Activated naive CD8-positive, alpha-beta T cell (primary cell): Measurements from ENCODE around the gene DUSP22.

Source experiments
- H3K27ac Mint-ChIP-seq: one replicate; pipeline ENCODE4 v1.8.0; 2021; ENCODE audit warnings: mixed read lengths
- H3K27me3 Mint-ChIP-seq: one replicate; pipeline ENCODE4 v1.8.0; 2021; ENCODE audit warnings: mixed read lengths
- H3K36me3 Mint-ChIP-seq: one replicate; pipeline ENCODE4 v1.8.0; 2021; ENCODE audit warnings: mixed read lengths
- H3K4me1 Mint-ChIP-seq: one replicate; pipeline ENCODE4 v1.8.0; 2021; ENCODE audit warnings: low read depth, mixed read lengths
- H3K4me3 Mint-ChIP-seq: one replicate; pipeline ENCODE4 v1.8.0; 2021; ENCODE audit warnings: mild to moderate bottlenecking, mixed read lengths
- H3K9me3 Mint-ChIP-seq: one replicate; pipeline ENCODE4 v1.8.0; 2021; ENCODE audit warnings: low read depth, mixed read lengths

DUSP22 gene

DNA sequence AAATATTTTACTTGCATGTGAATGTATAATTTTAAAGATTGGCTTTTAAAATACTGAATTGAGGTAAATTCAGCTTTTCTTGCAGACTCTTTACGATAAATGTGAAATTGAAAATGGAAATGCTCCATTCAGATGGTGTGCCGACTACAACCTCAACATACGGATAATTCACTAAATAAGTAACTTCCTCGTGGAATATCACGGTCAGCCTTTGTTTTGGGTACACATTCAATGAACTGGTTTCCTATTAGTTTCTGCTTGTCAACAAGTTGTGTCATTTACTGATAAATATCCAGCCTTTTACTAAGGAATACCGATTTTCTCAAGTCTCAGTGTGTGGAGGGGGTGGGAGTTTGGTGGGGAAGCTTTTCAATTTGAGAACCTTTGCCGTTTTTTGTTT lies 96.9 kb downstream of the DUSP22 start:
- Mint-ChIP-seq H3K27ac (peak overlapping the region; percentile 93), H3K36me3 (peaks cover 6% of the 10 kb centered on the region)

DNA sequence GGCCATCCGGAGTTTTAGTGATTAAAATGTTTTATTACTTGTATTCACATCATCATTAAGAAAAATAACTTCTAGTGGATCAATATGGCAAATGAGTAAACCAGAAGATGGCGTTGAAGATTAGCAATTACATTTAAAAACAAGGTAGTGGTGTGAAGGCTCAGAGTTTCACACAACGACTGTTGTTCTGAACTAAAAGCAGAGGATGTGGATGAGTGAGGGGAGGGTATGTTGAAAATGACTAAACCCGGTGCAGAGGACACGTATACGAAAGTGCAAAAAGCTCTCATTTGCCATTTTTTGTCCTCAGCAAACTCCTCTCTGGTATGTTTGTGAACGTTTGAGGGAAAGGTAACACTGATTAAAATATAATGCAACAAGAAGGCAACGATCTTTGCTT lies 97.3 kb downstream of the DUSP22 start:
- H3K4me1 Mint-ChIP-seq, result peaks cover 26% of the 10 kb centered on the region
- peak overlapping the region; percentile 90 for H3K4me3 Mint-ChIP-seq
- peaks cover 7% of the 10 kb centered on the region for H3K36me3 Mint-ChIP-seq
- peak overlapping the region; percentile 93 for H3K27ac Mint-ChIP-seq
- H3K27me3 Mint-ChIP-seq, result no peaks in the 10 kb centered on the region
- H3K9me3 Mint-ChIP-seq, result no peaks in the 10 kb centered on the region

More for the DNA sequence above, 96.9 kb downstream of the DUSP22 start:
- peak overlapping the region; percentile 90 for H3K4me3 Mint-ChIP-seq
- H3K4me1 Mint-ChIP-seq, result peaks cover 26% of the 10 kb centered on the region
- H3K27me3 Mint-ChIP-seq, result no peaks in the 10 kb centered on the region
- H3K9me3 Mint-ChIP-seq, result no peaks in the 10 kb centered on the region

DNA sequence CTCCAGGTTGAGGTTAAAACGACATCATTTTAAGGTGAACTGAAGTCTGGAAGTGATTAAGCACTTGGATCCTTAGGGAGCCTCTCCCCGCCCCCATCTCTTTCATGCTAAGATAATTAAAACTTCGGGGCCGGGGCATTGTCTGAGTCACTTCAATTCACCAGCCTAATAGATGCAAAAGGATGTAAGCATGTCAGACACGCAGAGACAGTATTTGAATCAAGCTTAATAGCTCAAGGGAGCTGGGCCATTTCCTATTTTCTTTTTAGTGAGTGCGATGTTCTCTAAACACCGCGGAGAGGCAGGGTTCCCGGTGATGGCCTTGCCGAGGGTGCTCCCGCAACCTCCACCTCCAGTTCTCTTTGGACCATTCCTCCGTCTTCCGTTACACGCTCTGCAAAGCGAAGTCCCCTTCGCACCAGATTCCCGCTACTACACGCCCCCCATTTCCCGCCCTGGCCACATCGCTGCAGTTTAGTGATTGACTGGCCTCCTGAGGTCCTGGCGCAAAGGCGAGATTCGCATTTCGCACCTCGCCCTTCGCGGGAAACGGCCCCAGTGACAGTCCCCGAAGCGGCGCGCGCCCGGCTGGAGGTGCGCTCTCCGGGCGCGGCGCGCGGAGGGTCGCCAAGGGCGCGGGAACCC lies 98.7 kb downstream of the DUSP22 start:
- peaks cover 36% of the 10 kb centered on the region for H3K4me1 Mint-ChIP-seq
- H3K9me3 Mint-ChIP-seq, result no peaks in the 10 kb centered on the region
- peak overlapping the region; percentile 90 for H3K4me3 Mint-ChIP-seq
- H3K27ac Mint-ChIP-seq, result peak overlapping the region; percentile 93
- H3K36me3 Mint-ChIP-seq, result peaks cover 12% of the 10 kb centered on the region
- H3K27me3 Mint-ChIP-seq, result no peaks in the 10 kb centered on the region

DNA sequence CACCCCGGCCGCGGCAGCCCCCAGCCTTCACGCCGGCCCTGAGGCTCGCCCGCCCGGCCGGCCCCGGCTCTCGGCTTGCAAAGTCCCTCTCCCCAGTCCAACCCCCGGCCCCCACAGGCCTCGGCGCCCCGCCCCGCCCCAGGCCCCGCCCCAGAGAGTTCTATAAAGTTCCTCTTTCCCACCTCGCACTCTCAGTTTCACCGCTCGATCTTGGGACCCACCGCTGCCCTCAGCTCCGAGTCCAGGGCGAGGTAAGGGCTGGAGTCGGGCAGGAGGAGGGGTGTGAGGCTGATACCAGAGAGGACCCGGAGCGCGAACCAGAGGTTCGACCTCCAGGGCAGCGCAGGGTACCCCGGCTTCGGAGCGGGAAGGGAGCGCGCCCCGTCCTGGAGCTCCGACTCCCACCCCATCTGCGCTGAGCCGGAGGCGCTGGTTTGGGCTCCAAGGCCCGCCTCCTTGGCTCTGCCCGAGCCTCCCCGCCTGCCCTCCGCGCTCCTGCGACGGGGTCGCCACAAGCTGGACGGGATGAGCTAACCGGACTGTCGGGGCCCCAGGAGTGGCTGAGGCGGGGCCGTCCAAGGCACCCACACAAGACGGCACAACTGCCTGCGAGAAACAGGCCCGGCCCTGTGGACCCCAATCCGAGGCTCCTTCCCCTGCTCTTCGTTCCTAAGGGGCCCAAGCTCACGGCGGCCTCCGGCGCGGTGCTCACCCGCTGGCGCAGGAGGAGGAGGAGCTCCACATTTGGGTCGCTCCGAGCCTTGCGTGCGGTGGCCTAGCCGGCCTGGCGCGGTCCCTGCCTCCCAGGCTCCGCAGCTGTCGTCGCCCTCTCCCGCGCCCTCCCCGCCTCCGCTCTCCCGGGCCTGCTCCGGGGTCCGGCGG lies 99.5 kb downstream of the DUSP22 start, which contains the start of gene IRF4:
Gene IRF4, plus strand, starts transcription at position 194 of the 882 bp plus-strand sequence. CDS start 1,401 bp downstream, outside the sequence.
- H3K27ac Mint-ChIP-seq, result peak within 1 kb of the TSS; percentile 93
- H3K4me3 Mint-ChIP-seq, result peak within 1 kb of the TSS; percentile 92
- H3K36me3 Mint-ChIP-seq, result peaks cover 16% of the 10 kb centered on the region
- H3K9me3 Mint-ChIP-seq, result no peaks in the 10 kb centered on the region
- peaks cover 39% of the 10 kb centered on the region for H3K4me1 Mint-ChIP-seq
- no peaks in the 10 kb centered on the region for H3K27me3 Mint-ChIP-seq

DNA sequence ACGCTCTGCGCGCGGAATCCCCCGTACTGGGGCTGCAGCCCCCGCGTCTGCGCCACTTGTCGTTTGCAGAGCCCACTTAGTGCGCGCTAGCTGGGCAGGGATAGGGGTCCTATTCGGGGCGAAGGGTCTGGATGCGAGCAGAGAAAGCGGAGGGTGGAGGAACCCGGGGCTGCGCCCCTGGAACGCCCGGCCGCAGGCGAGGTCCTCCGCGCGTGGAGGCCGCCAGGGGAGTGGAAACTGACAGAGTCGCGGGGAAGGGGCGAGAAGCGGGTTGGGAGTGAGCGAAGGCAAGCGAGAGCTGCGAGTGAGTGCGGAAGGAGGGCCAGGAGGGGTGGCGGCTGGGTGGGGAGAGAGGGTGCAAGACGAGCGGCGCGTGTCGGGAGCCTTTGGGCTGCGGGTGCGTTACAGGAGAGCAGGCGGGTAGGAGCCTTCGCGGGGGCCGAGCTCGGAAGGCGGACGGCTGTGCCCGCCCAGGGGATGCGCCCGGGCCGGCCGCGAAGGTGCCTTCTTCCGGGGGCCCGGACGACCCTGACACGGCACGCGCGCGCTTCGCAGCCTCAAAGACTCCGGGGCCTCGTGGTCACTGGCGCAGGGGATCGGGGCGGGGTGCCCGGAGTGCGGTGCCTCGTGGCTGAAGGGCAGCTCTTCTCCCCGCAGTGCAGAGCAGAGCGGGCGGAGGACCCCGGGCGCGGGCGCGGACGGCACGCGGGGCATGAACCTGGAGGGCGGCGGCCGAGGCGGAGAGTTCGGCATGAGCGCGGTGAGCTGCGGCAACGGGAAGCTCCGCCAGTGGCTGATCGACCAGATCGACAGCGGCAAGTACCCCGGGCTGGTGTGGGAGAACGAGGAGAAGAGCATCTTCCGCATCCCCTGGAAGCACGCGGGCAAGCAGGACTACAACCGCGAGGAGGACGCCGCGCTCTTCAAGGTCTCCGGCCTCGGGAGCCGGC lies 100.4 kb downstream of the DUSP22 start:
- peak overlapping the region; percentile 92 for H3K4me3 Mint-ChIP-seq
- H3K9me3 Mint-ChIP-seq, result no peaks in the 10 kb centered on the region
- peaks cover 21% of the 10 kb centered on the region for H3K36me3 Mint-ChIP-seq
- no peaks in the 10 kb centered on the region for H3K27me3 Mint-ChIP-seq
- H3K27ac Mint-ChIP-seq, result peak overlapping the region; percentile 92
- H3K4me1 Mint-ChIP-seq, result peaks cover 48% of the 10 kb centered on the region

DNA sequence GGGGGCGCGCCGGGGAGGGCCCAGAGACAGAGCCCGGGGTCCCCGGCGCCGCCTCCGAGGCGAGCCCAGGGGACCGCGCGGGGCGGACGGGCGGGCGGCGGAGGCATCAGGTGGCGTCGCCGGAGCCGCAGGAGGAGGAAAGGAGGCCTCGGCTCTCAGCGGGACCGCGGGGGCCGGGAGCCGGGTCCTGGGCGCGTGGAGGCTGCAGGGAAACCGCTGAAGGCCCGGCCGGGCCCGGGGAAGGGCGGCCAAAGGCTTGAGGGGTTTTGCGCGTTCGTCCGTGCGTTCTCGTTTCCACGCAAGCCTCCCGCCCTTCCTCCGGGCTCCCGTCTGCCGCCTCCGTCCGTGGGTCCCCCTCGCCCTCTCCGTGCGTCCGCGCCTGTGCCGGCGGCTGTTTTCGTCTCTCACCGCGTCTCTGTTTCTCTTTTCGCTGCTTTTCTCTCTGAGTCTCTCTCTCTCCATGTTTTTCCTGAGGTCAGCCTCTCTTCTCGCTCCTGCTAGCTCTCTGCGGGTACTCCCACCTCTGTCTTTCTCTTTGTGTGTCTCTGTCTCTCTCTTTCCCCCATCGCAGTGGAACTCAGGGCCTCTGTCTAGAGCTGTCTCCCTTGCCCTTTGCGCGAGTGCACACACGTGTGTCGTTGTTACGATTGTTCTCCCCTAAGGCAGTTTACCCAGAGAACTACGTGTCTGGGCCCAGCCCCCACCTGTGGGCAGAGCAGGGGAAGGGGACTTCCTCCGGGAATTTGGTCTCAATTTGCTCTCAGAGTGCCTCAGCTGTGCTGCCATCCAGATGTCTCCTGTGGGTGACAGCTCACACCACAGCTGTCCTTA lies 101.3 kb downstream of the DUSP22 start:
- Mint-ChIP-seq H3K27me3 (no peaks in the 10 kb centered on the region), H3K9me3 (no peaks in the 10 kb centered on the region), H3K27ac (peak overlapping the region; percentile 99), H3K36me3 (peaks cover 26% of the 10 kb centered on the region), H3K4me1 (peaks cover 57% of the 10 kb centered on the region), H3K4me3 (peak overlapping the region; percentile 100)

DNA sequence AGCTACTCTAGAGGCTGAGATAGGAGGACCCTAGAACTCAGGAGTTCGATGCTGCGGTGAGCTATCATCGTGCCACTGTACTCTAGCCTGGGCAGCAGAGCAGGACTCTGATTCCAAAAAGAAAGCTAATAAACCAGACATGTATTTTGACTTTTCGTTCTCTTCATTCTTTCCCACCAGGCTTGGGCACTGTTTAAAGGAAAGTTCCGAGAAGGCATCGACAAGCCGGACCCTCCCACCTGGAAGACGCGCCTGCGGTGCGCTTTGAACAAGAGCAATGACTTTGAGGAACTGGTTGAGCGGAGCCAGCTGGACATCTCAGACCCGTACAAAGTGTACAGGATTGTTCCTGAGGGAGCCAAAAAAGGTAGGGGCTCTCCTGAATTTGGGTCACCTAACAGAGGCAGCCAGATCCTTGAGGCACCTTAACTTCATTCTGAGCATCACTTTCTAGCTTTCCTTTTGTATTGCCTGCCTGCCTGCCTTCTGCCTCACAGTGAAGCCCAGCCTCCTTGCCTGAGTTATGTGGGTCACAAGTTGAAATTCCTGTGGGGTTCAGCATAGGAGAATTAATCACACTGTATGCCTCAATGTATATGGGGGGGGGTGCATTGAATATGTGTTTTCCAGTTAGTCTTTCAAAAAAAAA lies 102.5 kb downstream of the DUSP22 start:
- Mint-ChIP-seq H3K27ac (peak overlapping the region; percentile 99), H3K4me3 (peak overlapping the region; percentile 100), H3K4me1 (peaks cover 61% of the 10 kb centered on the region), H3K27me3 (no peaks in the 10 kb centered on the region), H3K9me3 (no peaks in the 10 kb centered on the region), H3K36me3 (peaks cover 30% of the 10 kb centered on the region)

DNA sequence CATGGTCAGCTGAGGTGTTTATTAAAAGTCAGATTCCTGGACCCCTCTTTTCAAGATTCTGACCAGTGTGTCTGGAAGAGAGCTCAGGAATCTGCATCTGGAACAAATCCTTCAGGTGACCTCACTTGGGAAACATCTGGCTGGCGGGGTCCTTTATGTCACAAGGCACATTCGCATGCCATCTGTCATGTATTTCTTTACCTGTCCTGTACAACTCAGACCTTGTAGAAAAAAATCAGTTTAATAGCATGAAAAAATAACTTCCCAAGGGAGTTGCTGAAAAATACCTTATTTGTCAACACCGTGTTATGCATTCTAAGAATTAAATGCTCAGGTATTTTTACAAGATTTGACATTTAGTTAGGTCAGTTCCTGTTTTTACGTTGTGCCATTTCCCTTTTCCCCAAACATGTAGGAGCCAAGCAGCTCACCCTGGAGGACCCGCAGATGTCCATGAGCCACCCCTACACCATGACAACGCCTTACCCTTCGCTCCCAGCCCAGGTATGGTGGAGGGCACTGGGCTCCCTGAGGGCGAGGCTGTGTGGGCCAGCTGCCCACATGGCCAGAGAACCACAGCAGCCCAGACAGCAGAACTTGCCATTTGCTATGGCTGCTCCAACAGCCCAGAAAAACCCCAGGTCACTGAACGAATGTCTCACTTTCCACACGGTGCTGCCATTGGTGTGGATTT lies 103.3 kb downstream of the DUSP22 start:
- Mint-ChIP-seq H3K9me3 (no peaks in the 10 kb centered on the region), H3K27me3 (no peaks in the 10 kb centered on the region), H3K36me3 (peaks cover 35% of the 10 kb centered on the region), H3K4me1 (peaks cover 60% of the 10 kb centered on the region), H3K27ac (peak overlapping the region; percentile 99), H3K4me3 (peak overlapping the region; percentile 100)

DNA sequence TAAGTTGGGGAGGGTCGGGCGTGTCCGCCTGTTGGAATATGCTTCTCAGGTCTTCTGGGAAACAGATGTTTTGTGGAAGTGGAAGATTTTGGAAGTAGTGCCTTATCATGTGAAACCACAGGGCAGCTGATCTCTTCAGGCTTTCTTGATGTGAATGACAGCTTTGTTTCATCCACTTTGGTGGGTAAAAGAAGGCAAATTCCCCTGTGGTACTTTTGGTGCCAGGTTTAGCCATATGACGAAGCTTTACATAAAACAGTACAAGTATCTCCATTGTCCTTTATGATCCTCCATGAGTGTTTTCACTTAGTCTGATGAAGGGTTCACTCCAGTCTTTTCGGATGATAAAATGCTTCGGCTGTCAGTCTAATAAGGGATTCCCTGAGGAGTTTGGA lies 103.8 kb downstream of the DUSP22 start:
- peak overlapping the region; percentile 99 for H3K27ac Mint-ChIP-seq
- peaks cover 59% of the 10 kb centered on the region for H3K4me1 Mint-ChIP-seq
- no peaks in the 10 kb centered on the region for H3K27me3 Mint-ChIP-seq
- peaks cover 39% of the 10 kb centered on the region for H3K36me3 Mint-ChIP-seq
- H3K9me3 Mint-ChIP-seq, result no peaks in the 10 kb centered on the region
- peak overlapping the region; percentile 100 for H3K4me3 Mint-ChIP-seq

DNA sequence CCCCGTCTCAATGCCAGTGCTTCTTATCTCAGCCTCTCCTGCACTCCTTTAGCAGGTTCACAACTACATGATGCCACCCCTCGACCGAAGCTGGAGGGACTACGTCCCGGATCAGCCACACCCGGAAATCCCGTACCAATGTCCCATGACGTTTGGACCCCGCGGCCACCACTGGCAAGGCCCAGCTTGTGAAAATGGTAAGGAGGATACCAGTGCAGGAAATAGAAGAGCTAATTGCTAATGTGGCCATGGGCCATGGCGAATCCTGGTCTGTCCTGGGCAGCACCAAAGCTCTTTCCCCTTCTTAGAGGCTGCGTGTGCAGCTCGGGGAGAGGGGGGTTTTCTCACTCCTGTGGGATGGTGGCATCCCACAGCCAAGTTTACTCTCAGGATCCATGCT lies 104.8 kb downstream of the DUSP22 start:
- Mint-ChIP-seq H3K4me1 (peaks cover 67% of the 10 kb centered on the region), H3K27ac (peak overlapping the region; percentile 83), H3K9me3 (no peaks in the 10 kb centered on the region), H3K27me3 (no peaks in the 10 kb centered on the region), H3K36me3 (peaks cover 44% of the 10 kb centered on the region), H3K4me3 (peak overlapping the region; percentile 87)

DNA sequence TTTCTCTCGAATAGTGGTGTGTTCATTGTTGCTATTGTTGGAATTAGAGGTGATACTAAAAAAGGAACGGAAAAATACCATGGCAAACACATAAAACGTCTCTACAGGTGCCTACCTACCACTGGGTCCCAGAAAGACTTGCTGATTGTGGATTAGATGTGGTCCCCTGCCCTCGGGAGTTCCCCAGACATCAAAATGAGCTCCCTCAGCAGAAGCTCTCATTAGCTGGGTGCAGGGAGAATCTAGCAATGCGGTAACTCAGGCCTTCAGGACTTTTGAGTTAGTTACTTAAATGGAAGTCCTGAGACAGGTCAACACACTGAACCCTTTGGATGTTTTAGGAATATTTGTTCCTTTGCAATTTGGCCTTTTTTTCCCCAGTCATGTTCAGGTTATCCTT lies 105.3 kb downstream of the DUSP22 start:
- H3K27ac Mint-ChIP-seq, result peak overlapping the region; percentile 83
- no peaks in the 10 kb centered on the region for H3K9me3 Mint-ChIP-seq
- H3K36me3 Mint-ChIP-seq, result peaks cover 47% of the 10 kb centered on the region
- H3K4me1 Mint-ChIP-seq, result peaks cover 73% of the 10 kb centered on the region
- no peaks in the 10 kb centered on the region for H3K27me3 Mint-ChIP-seq
- H3K4me3 Mint-ChIP-seq, result peak overlapping the region; percentile 87

DNA sequence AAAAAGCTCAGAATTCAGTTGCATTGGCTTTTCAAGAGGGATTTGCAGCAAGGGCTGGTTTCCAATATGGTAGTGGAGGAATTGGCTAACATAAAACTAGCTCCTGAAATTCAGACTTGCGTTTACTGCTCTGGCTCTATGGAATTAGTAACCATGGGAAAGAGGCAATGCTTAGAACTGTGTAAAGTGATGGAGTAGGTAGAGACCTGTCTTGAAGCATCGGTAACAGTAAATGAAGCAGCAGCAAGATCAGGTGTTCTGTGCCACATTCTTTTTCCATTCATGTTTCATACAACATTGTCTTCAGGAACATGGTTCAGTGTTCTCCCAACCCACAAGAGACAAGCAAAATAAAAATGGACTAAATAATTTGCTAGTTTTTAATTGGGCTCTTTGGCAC lies 105.8 kb downstream of the DUSP22 start:
- H3K9me3 Mint-ChIP-seq, result no peaks in the 10 kb centered on the region
- H3K27ac Mint-ChIP-seq, result peak overlapping the region; percentile 83
- H3K36me3 Mint-ChIP-seq, result peaks cover 49% of the 10 kb centered on the region
- peaks cover 77% of the 10 kb centered on the region for H3K4me1 Mint-ChIP-seq
- peak overlapping the region; percentile 87 for H3K4me3 Mint-ChIP-seq
- no peaks in the 10 kb centered on the region for H3K27me3 Mint-ChIP-seq

DNA sequence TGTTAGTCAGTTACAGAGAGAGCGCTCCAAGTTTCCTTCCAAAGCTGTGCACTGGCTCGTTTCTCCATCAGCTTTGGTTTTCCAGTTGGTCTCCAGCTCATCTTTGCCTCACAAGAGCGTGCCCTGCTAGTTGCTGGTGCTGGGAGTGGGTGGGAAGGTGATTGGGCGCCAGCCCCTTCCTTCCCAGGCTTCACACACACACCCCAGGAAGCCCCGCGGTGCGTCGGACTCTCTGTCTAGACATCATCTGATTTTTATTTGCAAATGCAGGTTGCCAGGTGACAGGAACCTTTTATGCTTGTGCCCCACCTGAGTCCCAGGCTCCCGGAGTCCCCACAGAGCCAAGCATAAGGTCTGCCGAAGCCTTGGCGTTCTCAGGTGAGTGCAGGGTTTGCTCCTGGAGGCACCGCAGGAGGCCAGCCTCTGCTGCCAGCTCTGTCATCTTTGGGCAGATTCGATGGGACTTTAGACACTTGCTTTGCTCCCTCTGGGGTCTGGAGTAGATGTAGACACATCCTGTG lies 106.3 kb downstream of the DUSP22 start:
- Mint-ChIP-seq H3K27me3 (no peaks in the 10 kb centered on the region), H3K4me1 (peaks cover 83% of the 10 kb centered on the region), H3K9me3 (no peaks in the 10 kb centered on the region), H3K36me3 (peaks cover 53% of the 10 kb centered on the region), H3K27ac (peak overlapping the region; percentile 70), H3K4me3 (peak overlapping the region; percentile 87)
